ENCODE results near the gene PLA2G2C. TPM values are rescaled to one million over a fixed set of nuclear protein-coding genes. Genes with fewer than 3 reads are reported as not detected.
A peak's percentile ranks its signal among the peaks of the same experiment; 100 is the strongest.

The PLA2G2C gene
- total RNA-seq, 2 experiments from 2014 or later = not detected

DNA sequence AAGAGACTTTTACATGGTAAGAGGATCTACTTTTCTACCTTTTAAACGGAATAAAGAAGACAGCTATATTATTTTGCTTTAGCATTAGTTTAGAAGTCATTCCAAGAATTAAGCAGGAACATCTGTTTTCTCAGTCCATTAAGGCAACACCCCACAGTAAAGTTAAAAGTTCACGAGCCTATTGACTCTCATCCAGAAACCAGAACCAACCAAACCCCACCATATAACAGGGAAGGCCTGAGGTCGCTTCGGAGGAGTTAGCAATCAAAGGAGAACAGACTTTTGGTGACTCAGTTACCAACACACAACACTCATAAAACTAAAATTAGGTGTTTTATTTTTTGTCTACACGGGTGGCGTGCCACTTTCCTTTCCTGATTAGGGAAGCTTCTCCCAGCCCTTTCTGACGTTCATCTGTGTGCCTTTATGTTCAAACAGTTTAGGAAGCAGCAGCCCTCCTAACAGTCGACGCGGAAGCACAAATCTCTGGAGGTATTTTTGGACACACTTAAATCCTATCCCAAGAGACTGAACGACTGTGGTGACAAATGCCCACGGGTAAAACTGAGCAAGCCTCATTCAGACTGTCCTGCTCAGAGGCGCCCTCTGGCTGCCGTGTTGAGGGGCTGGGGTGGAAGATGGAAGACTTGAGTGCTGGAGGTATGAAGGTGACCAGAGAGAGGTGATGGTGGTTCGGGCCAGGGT lies 8.6 kb upstream of the PLA2G2C start:
- Mint-ChIP-seq H3K9me3 (no peaks in the 10 kb centered on the region), H3K27ac (no peak overlapping the region), H3K4me3 (no peak overlapping the region), H3K36me3 (ENCODE audit: low read depth) (no peaks in the 10 kb centered on the region), H3K27me3 (peaks cover 5% of the 10 kb centered on the region), H3K4me1 (ENCODE audit: low read depth) (no peaks in the 10 kb centered on the region)
- no peak overlapping the region for H3K4me3 ChIP-seq (ENCODE audit: low read length)
- POLR2A ChIA-PET = no interaction called here
- no peak overlapping the region for H3K27ac ChIP-seq (ENCODE audit: low read depth in 1 of 2, low read length in 2 of 2)
- DNase-seq = peak; percentile 59 to 83 (median 70)
- peak; percentile 72 for TF ChIP-seq CTCF (IDR thresholded peaks at IDR 0.05)
- no peaks in the 10 kb centered on the region for H3K9me3 ChIP-seq (ENCODE audit: control insufficient read depth in 1 of 2, insufficient read depth in 1 of 2, low read length in 2 of 2)
- intact Hi-C loops (cut with DNase I, micrococcal nuclease) = loop anchor here (1.0 to 10.0 kb wide), 7 partner anchors 43 to 297 kb away; partner anchors contain the start of gene PLA2G2A (in 1 of the 2)
- ATAC-seq (ENCODE audit: poor library complexity) = peak; percentile 67
- H3K36me3 ChIP-seq (ENCODE audit: insufficient read depth, low read length) = no peaks in the 10 kb centered on the region
- peaks cover 0 to 2% of the 10 kb centered on the region in 2 experiments for H3K27me3 ChIP-seq (ENCODE audit: control insufficient read depth in 1 of 2, insufficient read depth in 2 of 2, low read length in 2 of 2)
- CTCF ChIA-PET = interaction anchor here (0.8 to 2.4 kb wide), 9 partner anchors 12 to 277 kb away, joined by 3 to 9 read pairs (median 4); no protein-coding TSS in a partner anchor
- H3K4me1 ChIP-seq (ENCODE audit: insufficient read depth, low read length) = peaks cover 4% of the 10 kb centered on the region

DNA sequence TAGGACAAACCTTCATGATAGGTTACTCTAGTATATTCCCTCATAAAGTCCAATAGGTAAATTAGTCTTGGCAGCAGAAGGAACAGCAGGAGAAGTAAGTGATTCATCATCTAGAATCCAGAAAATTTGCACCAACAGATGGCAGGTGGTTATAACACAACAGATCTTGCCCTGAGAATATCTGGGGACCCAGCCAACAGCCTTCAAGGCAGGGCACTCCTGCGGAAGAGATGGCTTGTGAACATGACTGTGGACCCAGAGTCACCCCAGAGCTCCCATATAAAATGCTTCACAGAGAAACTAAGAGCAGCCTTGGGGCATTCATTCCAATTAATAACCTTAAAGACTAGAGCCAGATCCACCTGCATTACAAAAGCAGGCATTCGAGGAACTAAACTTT lies 7.9 kb upstream of the PLA2G2C start:
- no peak overlapping the region for H3K4me3 ChIP-seq (ENCODE audit: low read length)
- H3K27ac ChIP-seq (ENCODE audit: low read depth in 1 of 2, low read length in 2 of 2) = no peak overlapping the region
- CTCF ChIA-PET = interaction anchor here (1.2 to 2.4 kb wide), 3 partner anchors 29 to 219 kb away, joined by 3 to 9 read pairs (median 9); no protein-coding TSS in a partner anchor
- Mint-ChIP-seq H3K36me3 (ENCODE audit: low read depth) (no peaks in the 10 kb centered on the region), H3K4me3 (no peak overlapping the region), H3K27ac (no peak overlapping the region), H3K4me1 (ENCODE audit: low read depth) (no peaks in the 10 kb centered on the region), H3K27me3 (peaks cover 5% of the 10 kb centered on the region), H3K9me3 (no peaks in the 10 kb centered on the region)
- peaks cover 0 to 2% of the 10 kb centered on the region in 2 experiments for H3K27me3 ChIP-seq (ENCODE audit: control insufficient read depth in 1 of 2, insufficient read depth in 2 of 2, low read length in 2 of 2)
- H3K4me1 ChIP-seq (ENCODE audit: insufficient read depth, low read length) = peaks cover 4% of the 10 kb centered on the region
- no peaks in the 10 kb centered on the region for H3K36me3 ChIP-seq (ENCODE audit: insufficient read depth, low read length)
- POLR2A ChIA-PET = no interaction called here
- DNase-seq (no peak), ATAC-seq (ENCODE audit: poor library complexity) (no peak)
- intact Hi-C loops (cut with DNase I, micrococcal nuclease) = loop anchor here (2.0 to 10.0 kb wide), 2 partner anchors 93 to 219 kb away; partner anchors contain the start of gene PLA2G2A (in 1 of the 2)
- no peaks in the 10 kb centered on the region for H3K9me3 ChIP-seq (ENCODE audit: control insufficient read depth in 1 of 2, insufficient read depth in 1 of 2, low read length in 2 of 2)
- TF ChIP-seq CTCF (IDR thresholded peaks at IDR 0.05) = no peak

- no peak for ATAC-seq (ENCODE audit: poor library complexity)
- H3K27me3 Mint-ChIP-seq = peaks cover 5% of the 10 kb centered on the region
- Histone ChIP-seq H3K4me1 (ENCODE audit: insufficient read depth, low read length) (peaks cover 12% of the 10 kb centered on the region), H3K27me3 (ENCODE audit: control insufficient read depth in 1 of 2, insufficient read depth in 2 of 2, low read length in 2 of 2) (peaks cover 0 to 2% of the 10 kb centered on the region in 2 experiments), H3K4me3 (ENCODE audit: low read length) (no peak overlapping the region), H3K27ac (ENCODE audit: low read depth in 1 of 2, low read length in 2 of 2) (no peak overlapping the region), H3K36me3 (ENCODE audit: insufficient read depth, low read length) (no peaks in the 10 kb centered on the region), H3K9me3 (ENCODE audit: control insufficient read depth in 1 of 2, insufficient read depth in 1 of 2, low read length in 2 of 2) (no peaks in the 10 kb centered on the region)
- TF ChIP-seq CTCF (IDR thresholded peaks at IDR 0.05) = no peak
- peaks cover 8% of the 10 kb centered on the region for H3K4me1 Mint-ChIP-seq (ENCODE audit: low read depth)
- no peaks in the 10 kb centered on the region for H3K36me3 Mint-ChIP-seq (ENCODE audit: low read depth)
- no peak overlapping the region for H3K4me3 Mint-ChIP-seq
- ChIA-PET CTCF (interaction anchor here (0.9 to 1.0 kb wide), 2 partner anchors 13 to 41 kb away, joined by 3 read pairs; no protein-coding TSS in a partner anchor), POLR2A (no interaction called here)
- no peak for DNase-seq
- H3K27ac Mint-ChIP-seq = no peak overlapping the region
- intact Hi-C loops (cut with DNase I, micrococcal nuclease) = loop anchor here in 1 of 2 experiments (10.0 kb wide), 1 partner anchor 218 kb away; the partner anchor contains the start of gene PLA2G2A
- H3K9me3 Mint-ChIP-seq = no peaks in the 10 kb centered on the region
Measured at GRCh38 chr1:20192871-20193411, 6.6 kb upstream of the PLA2G2C start.
